Transverse colon (tissue), 4 donors: ENCODE measurements around the gene VWA7. TPM values are rescaled to one million over a fixed set of nuclear protein-coding genes. Genes with fewer than 3 reads are reported as not detected.

Experiments
- DNase-seq: peaks from one replicate; pipeline ENCODE4 v3.0.0-alpha.2; 2019
- H3K27ac ChIP-seq, 4 donors: fragments of 200-600 bp; sonication (generic); 2 replicates each; pipeline ENCODE4 v1.5.1; 2016 to 2018; ENCODE audit warnings: inconsistent platforms in 4 of 4
- H3K27me3 ChIP-seq: fragments of 200-600 bp; sonication (generic); 2 replicates; pipeline ENCODE4 v1.5.1; 2017; ENCODE audit warnings: inconsistent platforms
- H3K36me3 ChIP-seq, 4 donors: fragments of 200-600 bp; sonication (generic); 2 replicates each; pipeline ENCODE4 v1.5.1; 2017 to 2019; ENCODE audit warnings: inconsistent platforms in 4 of 4
- H3K4me1 ChIP-seq, 4 donors: fragments of 200-600 bp; sonication (generic); 2 replicates each; pipeline ENCODE4 v1.5.1; 2017 to 2020; ENCODE audit warnings: inconsistent platforms in 4 of 4
- H3K4me3 ChIP-seq, 4 donors: fragments of 200-600 bp; sonication (generic); 1 replicate in 1 of 4; 2 replicates in 3 of 4; pipeline versions ENCODE4 v1.5.1 to v1.6.1; 2017 to 2019; ENCODE audit warnings: inconsistent platforms in 4 of 4
- H3K9me3 ChIP-seq, 2 donors: fragments of 200-600 bp; sonication (generic); 2 replicates each; pipeline ENCODE4 v1.5.1; 2017 to 2019; ENCODE audit warnings: inconsistent platforms in 2 of 2
- EP300 ChIP-seq: sonication (generic); formaldehyde crosslinking; IDR thresholded peaks from one replicate; pipeline ENCODE4 v1.6.1; 2017; ENCODE audit warnings: antibody characterized with exemption, low read depth
- POLR2A ChIP-seq: fragments of 450-650 bp; IDR thresholded peaks from one replicate; pipeline ENCODE4 v1.6.1; 2016; ENCODE audit warnings: antibody characterized with exemption, mild to moderate bottlenecking, moderate library complexity
- POLR2AphosphoS5 ChIP-seq, 3 donors: sonication (generic); formaldehyde crosslinking; IDR thresholded peaks; one replicate each; pipeline ENCODE4 v1.6.1; 2016; ENCODE audit warnings: antibody characterized with exemption in 3 of 3
- WGBS, 2 donors: methylation state at CpG; one replicate each; pipeline ENCODE4 v1.1.5; 2018; ENCODE audit warnings: low coverage in 1 of 2; 5-methylcytosine and 5-hydroxymethylcytosine counted together
- in situ Hi-C, 4 donors: fragments of 200-750 bp; cut with MboI; loops; one replicate each; pipeline versions ENCODE4 v1.15.0 to v1.15.1; 2017; ENCODE audit warnings: low sequenced_read_pairs in 3 of 4, low pct_ligation_motif_present in 1 of 4, low pct_unique_long_range_greater_than_20kb in 1 of 4
- intact Hi-C: fragments of 100-400 bp; cut with DNase I; formaldehyde crosslinking; loops from one replicate; pipeline ENCODE4 v1.15.1; 2023; ENCODE audit warnings: low total_unique reads
- small RNA-seq, 4 donors: library from RNA; depleted of rRNA; stranded (forward); fragments of <200 nt; gene quantifications; one replicate each; pipeline ENCODE3, GENCODE V24; 2016
- total RNA-seq, 4 donors: library from RNA; depleted of rRNA; stranded (reverse); fragments of >200 nt; gene quantifications; one replicate each; pipeline ENCODE4 v1.1.0, GENCODE V29; 2016
- TF ChIP-seq, protein P1 (sequence below), 5 experiments: fragments of 200-600 bp in 3 of 5; fragments of 450-650 bp in 2 of 5; sonication (generic) in 3 of 5; IDR thresholded peaks; 1 replicate in 2 of 5; 2 replicates in 3 of 5; pipeline ENCODE4 v1.5.1; 2016 to 2017; ENCODE audit warnings: antibody characterized with exemption in 5 of 5, inconsistent platforms in 3 of 5, mild to moderate bottlenecking in 2 of 5, moderate library complexity in 1 of 5

VWA7 gene
- total RNA-seq, 4 donors from 2014 or later, result 7.6 to 22.1 (median 9.6) TPM

- no peak overlapping the region for H3K4me3 ChIP-seq
- no peak overlapping the region for H3K27ac ChIP-seq
- H3K36me3 ChIP-seq, result no peaks in the 10 kb centered on the region
- TF ChIP-seq, protein P1, sequence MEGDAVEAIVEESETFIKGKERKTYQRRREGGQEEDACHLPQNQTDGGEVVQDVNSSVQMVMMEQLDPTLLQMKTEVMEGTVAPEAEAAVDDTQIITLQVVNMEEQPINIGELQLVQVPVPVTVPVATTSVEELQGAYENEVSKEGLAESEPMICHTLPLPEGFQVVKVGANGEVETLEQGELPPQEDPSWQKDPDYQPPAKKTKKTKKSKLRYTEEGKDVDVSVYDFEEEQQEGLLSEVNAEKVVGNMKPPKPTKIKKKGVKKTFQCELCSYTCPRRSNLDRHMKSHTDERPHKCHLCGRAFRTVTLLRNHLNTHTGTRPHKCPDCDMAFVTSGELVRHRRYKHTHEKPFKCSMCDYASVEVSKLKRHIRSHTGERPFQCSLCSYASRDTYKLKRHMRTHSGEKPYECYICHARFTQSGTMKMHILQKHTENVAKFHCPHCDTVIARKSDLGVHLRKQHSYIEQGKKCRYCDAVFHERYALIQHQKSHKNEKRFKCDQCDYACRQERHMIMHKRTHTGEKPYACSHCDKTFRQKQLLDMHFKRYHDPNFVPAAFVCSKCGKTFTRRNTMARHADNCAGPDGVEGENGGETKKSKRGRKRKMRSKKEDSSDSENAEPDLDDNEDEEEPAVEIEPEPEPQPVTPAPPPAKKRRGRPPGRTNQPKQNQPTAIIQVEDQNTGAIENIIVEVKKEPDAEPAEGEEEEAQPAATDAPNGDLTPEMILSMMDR (IDR thresholded peaks at IDR 0.05), result no peak
- TF ChIP-seq POLR2AphosphoS5 (IDR thresholded peaks at IDR 0.05), result no peak
- no peak for TF ChIP-seq POLR2A
- no peaks in the 10 kb centered on the region for H3K27me3 ChIP-seq
- DNase-seq, result no peak
- H3K4me1 ChIP-seq, result peaks cover 0 to 18% (median 17%) of the 10 kb centered on the region in 4 donors
- H3K9me3 ChIP-seq, result no peaks in the 10 kb centered on the region
- WGBS, 2 donors, result 60 to 80% methylated on average over 5 of the region's 5 CpGs
- intact Hi-C loops, result loop anchor here (1.0 kb wide), 1 partner anchor 30 kb away; no protein-coding TSS in a partner anchor
- in situ Hi-C loops, result no loop called here
Measured at GRCh38 chr6:31720196-31720770, 56.8 kb downstream of the VWA7 start.

DNA sequence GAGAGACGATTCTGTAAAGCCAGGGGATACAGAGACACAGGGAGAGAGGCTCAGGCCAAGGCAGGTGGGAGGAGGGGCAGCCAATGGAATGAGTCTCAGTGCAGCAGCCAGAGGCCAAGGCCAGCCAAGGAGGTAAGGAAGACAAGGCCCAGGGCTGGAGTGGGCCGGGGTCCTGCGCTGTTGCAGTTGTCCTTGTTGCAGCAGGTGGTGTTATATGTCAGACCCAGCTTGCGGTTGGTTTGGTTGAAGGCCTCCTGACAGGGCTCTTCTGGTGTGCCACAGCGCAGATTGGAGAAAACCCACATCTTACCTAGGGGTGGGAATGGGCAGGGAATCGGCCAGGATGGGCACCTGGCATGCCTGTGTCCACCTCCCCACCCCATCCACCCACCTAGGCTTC is 58.1 kb downstream of the VWA7 start:
- 62 to 87% methylated on average over 3 to 6 of the region's 6 CpGs for WGBS, 2 donors
- peak overlapping the region; percentile 52 to 66 (median 60) for H3K27ac ChIP-seq
- H3K4me1 ChIP-seq, result peaks cover 0 to 30% (median 21%) of the 10 kb centered on the region in 4 donors
- H3K27me3 ChIP-seq, result no peaks in the 10 kb centered on the region
- in situ Hi-C loops (no loop called here), intact Hi-C loops (no loop called here)
- H3K4me3 ChIP-seq, result no peak overlapping the region
- TF ChIP-seq POLR2AphosphoS5 (IDR thresholded peaks at IDR 0.05), result no peak
- TF ChIP-seq POLR2A, result no peak
- TF ChIP-seq, protein P1 (IDR thresholded peaks at IDR 0.05), result no peak
- TF ChIP-seq EP300, result no peak
- H3K9me3 ChIP-seq, result no peaks in the 10 kb centered on the region
- no peaks in the 10 kb centered on the region for H3K36me3 ChIP-seq
- no peak for DNase-seq

DNA sequence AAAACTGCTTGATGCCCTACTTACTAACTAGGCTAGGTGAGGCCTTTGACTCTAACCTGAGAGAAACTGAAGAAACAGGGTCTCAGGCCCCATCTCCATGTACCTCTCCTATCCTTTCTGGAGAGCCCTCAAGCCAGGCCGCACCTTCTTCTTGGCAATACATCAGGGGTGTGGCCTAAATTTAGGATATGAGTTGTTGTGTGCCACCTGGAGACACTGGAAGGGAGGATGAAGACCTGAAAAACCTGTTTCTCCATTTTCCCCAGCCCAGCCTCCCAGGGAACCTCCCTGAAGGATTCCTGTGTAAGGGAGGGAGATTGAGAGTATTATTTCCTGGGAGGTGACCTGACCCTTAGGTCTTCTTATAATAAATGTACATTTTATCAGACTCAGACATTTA is 58.9 kb downstream of the VWA7 start:
- Histone ChIP-seq H3K4me3 (no peak overlapping the region), H3K9me3 (no peaks in the 10 kb centered on the region), H3K27me3 (no peaks in the 10 kb centered on the region), H3K27ac (peak overlapping the region; percentile 52 to 66 (median 60)), H3K36me3 (no peaks in the 10 kb centered on the region), H3K4me1 (peaks cover 0 to 36% (median 26%) of the 10 kb centered on the region in 4 donors)
- peak; percentile 78 for DNase-seq
- WGBS, 2 donors, result 58% methylated on average over 1 of the region's 1 CpG; no CpG with 5 or more reads in 1 of the 2 donors
- TF ChIP-seq POLR2A, result no peak
- TF ChIP-seq POLR2AphosphoS5 (IDR thresholded peaks at IDR 0.05), result peak in 2 of 3 donors; percentile 23 to 51
- intact Hi-C loops (no loop called here), in situ Hi-C loops (no loop called here)

DNA sequence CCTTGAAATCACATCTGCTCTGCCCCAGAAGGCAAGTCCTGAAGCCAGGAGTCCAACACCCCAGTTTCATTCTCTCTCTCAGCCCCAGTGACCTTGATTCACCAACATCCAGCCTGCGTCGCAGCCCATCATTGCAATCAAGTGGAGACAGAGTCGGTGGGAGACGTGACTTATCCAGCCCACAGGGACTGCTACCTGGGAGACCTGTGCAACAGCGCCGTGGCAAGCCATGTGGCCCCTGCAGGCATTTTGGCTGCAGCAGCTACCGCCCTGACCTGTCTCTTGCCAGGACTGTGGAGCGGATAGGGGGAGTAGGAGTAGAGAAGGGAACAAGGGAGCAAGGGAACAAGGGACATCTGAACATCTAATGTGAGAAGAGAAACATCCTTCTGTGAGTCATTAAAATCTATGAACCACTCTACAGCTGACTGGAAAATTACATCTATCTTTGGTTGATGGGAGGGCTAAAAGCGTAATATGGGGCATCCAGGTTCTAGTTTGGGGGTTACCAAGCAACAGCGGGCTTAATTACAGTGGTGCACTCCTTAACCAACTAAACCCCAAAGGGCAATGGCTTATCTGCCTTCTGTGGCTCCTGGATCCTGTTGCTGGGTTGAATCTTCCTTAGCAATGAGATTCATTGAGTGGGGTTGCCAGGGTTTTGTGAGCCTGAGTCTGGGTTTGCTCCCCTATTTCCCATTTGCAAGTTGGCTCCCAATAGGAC is 59.5 kb downstream of the VWA7 start:
- DNase-seq, result no peak
- Histone ChIP-seq H3K4me1 (peaks cover 0 to 36% (median 26%) of the 10 kb centered on the region in 4 donors), H3K36me3 (no peaks in the 10 kb centered on the region), H3K4me3 (no peak overlapping the region), H3K27ac (peak overlapping the region; percentile 13 to 63 (median 56)), H3K9me3 (no peaks in the 10 kb centered on the region), H3K27me3 (no peaks in the 10 kb centered on the region)
- intact Hi-C loops (no loop called here), in situ Hi-C loops (no loop called here)
- 74 to 81% methylated on average over 5 to 10 of the region's 10 CpGs for WGBS, 2 donors
- TF ChIP-seq EP300 (no peak), POLR2AphosphoS5 (IDR thresholded peaks at IDR 0.05) (no peak), POLR2A (no peak)
- TF ChIP-seq, protein P1 (IDR thresholded peaks at IDR 0.05), result no peak

Small RNAs within 50 kb of the gene (small RNA-seq; reads per million reads assigned to genes)
- 0 reads per million in 4 donors for gene MSH5-SAPCD1
- 0 reads per million in 4 donors for gene RF00019
- 0 reads per million in 4 donors for gene RNU6-850P
- gene SAPCD1, result 0 reads per million in 4 donors

Other genes starting within 250 kb of the VWA7 start
- not detected for gene MCCD1, start 248.4 kb downstream of the VWA7 start, total RNA-seq
- 100 to 1,000 TPM; 147 to 519 (median 271) TPM for gene DDX39B, start 235.3 kb downstream of the VWA7 start, total RNA-seq
- under 1 TPM in 2 of 4 donors, not detected in 2; 0.82 to 0.95 TPM for gene ATP6V1G2, start 230.7 kb downstream of the VWA7 start, total RNA-seq
- gene NFKBIL1, start 229.7 kb downstream of the VWA7 start, total RNA-seq, result 10 to 100 TPM; 13.7 to 29.5 (median 22.9) TPM
- gene LTA, start 205.0 kb downstream of the VWA7 start, total RNA-seq, result not detected
- 1 to 10 TPM in 1 of 4 donors, under 1 TPM in 1, not detected in 2; 0.41 to 1.1 TPM for gene TNF, start 201.8 kb downstream of the VWA7 start, total RNA-seq
- 10 to 100 TPM in 1 of 4 donors, 1 to 10 TPM in 1, not detected in 2; 7.6 to 34.8 TPM for gene LTB, start 194.9 kb downstream of the VWA7 start, total RNA-seq
- 1 to 10 TPM in 3 of 4 donors, not detected in 1; 1.1 to 7.6 (median 1.9) TPM for gene LST1, start 191.1 kb downstream of the VWA7 start, total RNA-seq
- gene NCR3, start 184.3 kb downstream of the VWA7 start, total RNA-seq, result not detected
- 10 to 100 TPM in 2 of 4 donors, 1 to 10 TPM in 1, not detected in 1; 9.4 to 19.5 (median 17.3) TPM for gene AIF1, start 162.1 kb downstream of the VWA7 start, total RNA-seq
- 100 to 1,000 TPM in 1 of 4 donors, 10 to 100 TPM in 3; 63.9 to 138 (median 85.8) TPM for gene PRRC2A, start 156.6 kb downstream of the VWA7 start, total RNA-seq
- gene BAG6, start 124.7 kb downstream of the VWA7 start, total RNA-seq, result 100 to 1,000 TPM; 221 to 310 (median 231) TPM
- gene APOM, start 121.4 kb downstream of the VWA7 start, total RNA-seq, result 1 to 10 TPM in 2 of 4 donors, not detected in 2; 2.2 to 5.5 TPM
- gene C6orf47, start 116.5 kb downstream of the VWA7 start, total RNA-seq, result 10 to 100 TPM; 18.7 to 45.7 (median 25.2) TPM
- 10 to 100 TPM in 3 of 4 donors, 1 to 10 TPM in 1; 2.4 to 32.9 (median 23.2) TPM for gene GPANK1, start 112.3 kb downstream of the VWA7 start, total RNA-seq
- gene CSNK2B, start 111.2 kb downstream of the VWA7 start, total RNA-seq, result 100 to 1,000 TPM; 182 to 231 (median 210) TPM
- gene LY6G5B, start 107.4 kb downstream of the VWA7 start, total RNA-seq, result 10 to 100 TPM in 2 of 4 donors, 1 to 10 TPM in 2; 2.4 to 21.3 (median 10.3) TPM
- 1 to 10 TPM in 1 of 4 donors, under 1 TPM in 1, not detected in 2; 0.95 to 2.2 TPM for gene LY6G5C, start 96.3 kb downstream of the VWA7 start, total RNA-seq
- gene ABHD16A, start 74.0 kb downstream of the VWA7 start, total RNA-seq, result 10 to 100 TPM; 45.4 to 72.8 (median 67.4) TPM
- gene LY6G6F, start 70.5 kb downstream of the VWA7 start, total RNA-seq, result not detected
- not detected for gene LY6G6D, start 62.0 kb downstream of the VWA7 start, total RNA-seq
- not detected for gene LY6G6C, start 55.6 kb downstream of the VWA7 start, total RNA-seq
- under 1 TPM in 1 of 4 donors, not detected in 3; 0.16 TPM for gene MPIG6B, start 54.0 kb downstream of the VWA7 start, total RNA-seq
- 100 to 1,000 TPM in 3 of 4 donors, 10 to 100 TPM in 1; 78.3 to 148 (median 107) TPM for gene DDAH2, start 48.0 kb downstream of the VWA7 start, total RNA-seq
- 100 to 1,000 TPM; 253 to 375 (median 362) TPM for gene CLIC1, start 40.8 kb downstream of the VWA7 start, total RNA-seq
- gene MSH5, start 37.3 kb downstream of the VWA7 start, total RNA-seq, result 100 to 1,000 TPM in 1 of 4 donors, 10 to 100 TPM in 3; 16.5 to 159 (median 43.9) TPM
- 10 to 100 TPM in 1 of 4 donors, 1 to 10 TPM in 1, not detected in 2; 3.3 to 11.1 TPM for gene SAPCD1, start 14.7 kb downstream of the VWA7 start, total RNA-seq
- 10 to 100 TPM; 18.0 to 54.7 (median 31.1) TPM for gene VARS1, start 18.4 kb upstream of the VWA7 start, total RNA-seq
- 10 to 100 TPM; 23.5 to 43.0 (median 34.8) TPM for gene LSM2, start 29.6 kb upstream of the VWA7 start, total RNA-seq
- under 1 TPM in 2 of 4 donors, not detected in 2; 0.64 to 0.68 TPM for gene HSPA1L, start 38.0 kb upstream of the VWA7 start, total RNA-seq
- gene HSPA1A, start 38.2 kb upstream of the VWA7 start, total RNA-seq, result 100 to 1,000 TPM; 192 to 247 (median 221) TPM
- gene HSPA1B, start 50.4 kb upstream of the VWA7 start, total RNA-seq, result 100 to 1,000 TPM; 104 to 471 (median 278) TPM
- gene NEU1, start 85.5 kb upstream of the VWA7 start, total RNA-seq, result 10 to 100 TPM; 21.1 to 88.7 (median 65.4) TPM
- 100 to 1,000 TPM; 149 to 734 (median 395) TPM for gene SLC44A4, start 101.7 kb upstream of the VWA7 start, total RNA-seq
- 10 to 100 TPM; 25.9 to 33.3 (median 27.9) TPM for gene EHMT2, start 120.4 kb upstream of the VWA7 start, total RNA-seq
- 1 to 10 TPM in 1 of 4 donors, under 1 TPM in 3; 0.14 to 1.3 (median 0.77) TPM for gene ZBTB12, start 124.8 kb upstream of the VWA7 start, total RNA-seq
- 1 to 10 TPM; 4.6 to 9.4 (median 7.5) TPM for gene C2, start 150.4 kb upstream of the VWA7 start, total RNA-seq
- gene CFB, start 168.8 kb upstream of the VWA7 start, total RNA-seq, result 10 to 100 TPM in 3 of 4 donors, 1 to 10 TPM in 1; 9.0 to 59.7 (median 39.6) TPM
- gene NELFE, start 181.6 kb upstream of the VWA7 start, total RNA-seq, result 100 to 1,000 TPM in 1 of 4 donors, 10 to 100 TPM in 3; 59.2 to 114 (median 88.0) TPM
- 100 to 1,000 TPM in 1 of 4 donors, 10 to 100 TPM in 3; 52.8 to 173 (median 71.3) TPM for gene SKIC2, start 181.8 kb upstream of the VWA7 start, total RNA-seq
- gene DXO, start 194.8 kb upstream of the VWA7 start, total RNA-seq, result 10 to 100 TPM; 17.5 to 29.9 (median 20.9) TPM
- gene C4A, start 204.7 kb upstream of the VWA7 start, total RNA-seq, result 100 to 1,000 TPM in 1 of 4 donors, 10 to 100 TPM in 3; 16.9 to 210 (median 33.6) TPM
- gene C4B, start 237.5 kb upstream of the VWA7 start, total RNA-seq, result 100 to 1,000 TPM in 1 of 4 donors, 10 to 100 TPM in 3; 20.3 to 137 (median 64.0) TPM